MM.1S (cell line): ENCODE measurements around the gene TCERG1L.

Experiments
- DNase-seq: peaks from one replicate; pipeline ENCODE4 v3.0.0-alpha.2; 2015
- H2AFZ ChIP-seq: fragments of 300-600 bp; sonication (generic); 2 replicates; pipeline ENCODE4 v1.6.0; 2016; ENCODE audit warnings: antibody characterized with exemption, low read length
- H3F3A ChIP-seq: fragments of 300-600 bp; sonication (generic); 2 replicates; pipeline ENCODE4 v1.6.1; 2016; ENCODE audit warnings: mild to moderate bottlenecking, antibody characterized with exemption, low read length, moderate library complexity, mixed read lengths; ENCODE audit not compliant: insufficient read depth
- H3K27ac ChIP-seq: fragments of 300-600 bp; sonication (generic); 2 replicates; pipeline ENCODE4 v1.5.1; 2016; ENCODE audit warnings: mild to moderate bottlenecking, low read length
- H3K27me3 ChIP-seq: fragments of 300-600 bp; sonication (generic); replicated peaks from 2 replicates; pipeline ENCODE4 v1.6.0; 2016; ENCODE audit warnings: low read length; ENCODE audit not compliant: insufficient read depth
- H3K36me3 ChIP-seq: fragments of 300-600 bp; sonication (generic); replicated peaks from 2 replicates; pipeline ENCODE4 v1.6.1; 2016; ENCODE audit warnings: mild to moderate bottlenecking, low read length, mixed read lengths; ENCODE audit not compliant: insufficient read depth
- H3K4me1 ChIP-seq: fragments of 300-600 bp; sonication (generic); 2 replicates; pipeline ENCODE4 v1.6.1; 2016; ENCODE audit warnings: low read length, mixed read lengths
- H3K4me2 ChIP-seq: fragments of 300-600 bp; sonication (generic); 2 replicates; pipeline ENCODE4 v1.6.0; 2016; ENCODE audit warnings: low read depth, low read length
- H3K4me3 ChIP-seq: fragments of 300-600 bp; sonication (generic); 2 replicates; pipeline ENCODE4 v1.5.1; 2016; ENCODE audit warnings: low read length, mixed read lengths
- H3K79me2 ChIP-seq: fragments of 300-600 bp; sonication (generic); 2 replicates; pipeline ENCODE4 v1.6.1; 2016; ENCODE audit warnings: mixed run types, low read length, mixed read lengths
- H3K9ac ChIP-seq: fragments of 300-600 bp; sonication (generic); 2 replicates; pipeline ENCODE4 v1.6.1; 2016; ENCODE audit warnings: low read length, mixed read lengths
- H3K9me2 ChIP-seq: fragments of 300-600 bp; sonication (generic); replicated peaks from 2 replicates; pipeline ENCODE4 v1.6.1; 2016; ENCODE audit warnings: mild to moderate bottlenecking, low read length, mixed read lengths; ENCODE audit not compliant: insufficient read depth
- H3K9me3 ChIP-seq: fragments of 300-600 bp; sonication (generic); replicated peaks from 2 replicates; pipeline ENCODE4 v1.6.1; 2016; ENCODE audit warnings: mild to moderate bottlenecking, low read length, mixed read lengths; ENCODE audit not compliant: insufficient read depth
- H4K20me1 ChIP-seq: fragments of 300-600 bp; sonication (generic); 2 replicates; pipeline ENCODE4 v1.6.1; 2016; ENCODE audit warnings: mild to moderate bottlenecking, low read length, moderate library complexity, mixed read lengths; ENCODE audit not compliant: insufficient read depth
- EZH2 ChIP-seq: fragments of 300-600 bp; sonication (generic); optimal IDR thresholded peaks from 2 replicates; pipeline ENCODE3; 2017; ENCODE audit warnings: low read depth, mild to moderate bottlenecking, antibody characterized with exemption, low read length, mixed read lengths
- EZH2phosphoT487 ChIP-seq: fragments of 300-600 bp; sonication (generic); IDR thresholded peaks from 2 replicates; pipeline ENCODE4 v1.6.1; 2018; ENCODE audit warnings: antibody characterized with exemption, low read length
- TF ChIP-seq, protein P1 (sequence below): fragments of 300-600 bp; sonication (generic); IDR thresholded peaks from 2 replicates; pipeline ENCODE4 v1.5.1; 2016; ENCODE audit warnings: antibody characterized with exemption, low read length, mixed read lengths

Gene TCERG1L

GRCh38 chr10:131264110-131264788 is 47.3 kb downstream of the TCERG1L start:
- Histone ChIP-seq H4K20me1 (no peaks in the 10 kb centered on the region), H3K79me2 (no peaks in the 10 kb centered on the region), H3K27ac (no peak overlapping the region), H3F3A (no peaks in the 10 kb centered on the region), H3K4me3 (no peak overlapping the region), H3K27me3 (no peaks in the 10 kb centered on the region; the same call in 1 of the 2 replicates), H3K4me2 (no peak overlapping the region), H3K9me2 (no peaks in the 10 kb centered on the region), H2AFZ (no peak overlapping the region), H3K4me1 (no peaks in the 10 kb centered on the region), H3K9me3 (no peaks in the 10 kb centered on the region), H3K9ac (no peak overlapping the region), H3K36me3 (no peaks in the 10 kb centered on the region)
- DNase-seq: no peak
- no peak for TF ChIP-seq EZH2phosphoT487
- TF ChIP-seq, protein P1, sequence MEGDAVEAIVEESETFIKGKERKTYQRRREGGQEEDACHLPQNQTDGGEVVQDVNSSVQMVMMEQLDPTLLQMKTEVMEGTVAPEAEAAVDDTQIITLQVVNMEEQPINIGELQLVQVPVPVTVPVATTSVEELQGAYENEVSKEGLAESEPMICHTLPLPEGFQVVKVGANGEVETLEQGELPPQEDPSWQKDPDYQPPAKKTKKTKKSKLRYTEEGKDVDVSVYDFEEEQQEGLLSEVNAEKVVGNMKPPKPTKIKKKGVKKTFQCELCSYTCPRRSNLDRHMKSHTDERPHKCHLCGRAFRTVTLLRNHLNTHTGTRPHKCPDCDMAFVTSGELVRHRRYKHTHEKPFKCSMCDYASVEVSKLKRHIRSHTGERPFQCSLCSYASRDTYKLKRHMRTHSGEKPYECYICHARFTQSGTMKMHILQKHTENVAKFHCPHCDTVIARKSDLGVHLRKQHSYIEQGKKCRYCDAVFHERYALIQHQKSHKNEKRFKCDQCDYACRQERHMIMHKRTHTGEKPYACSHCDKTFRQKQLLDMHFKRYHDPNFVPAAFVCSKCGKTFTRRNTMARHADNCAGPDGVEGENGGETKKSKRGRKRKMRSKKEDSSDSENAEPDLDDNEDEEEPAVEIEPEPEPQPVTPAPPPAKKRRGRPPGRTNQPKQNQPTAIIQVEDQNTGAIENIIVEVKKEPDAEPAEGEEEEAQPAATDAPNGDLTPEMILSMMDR: no peak
- no peak for TF ChIP-seq EZH2

GRCh38 chr10:131261890-131262475 is 49.5 kb downstream of the TCERG1L start:
- no peak for DNase-seq
- TF ChIP-seq EZH2: no peak
- TF ChIP-seq, protein P1: no peak
- TF ChIP-seq EZH2phosphoT487: no peak
- no peaks in the 10 kb centered on the region; the same call in none of the 2 replicates for H3K27me3 ChIP-seq
- H4K20me1 ChIP-seq: no peaks in the 10 kb centered on the region
- no peaks in the 10 kb centered on the region for H3F3A ChIP-seq
- H3K27ac ChIP-seq: no peak overlapping the region
- no peak overlapping the region for H3K4me3 ChIP-seq
- no peaks in the 10 kb centered on the region for H3K36me3 ChIP-seq
- no peaks in the 10 kb centered on the region for H3K9me3 ChIP-seq
- H3K4me1 ChIP-seq: no peaks in the 10 kb centered on the region
- no peak overlapping the region for H3K9ac ChIP-seq
- no peak overlapping the region for H2AFZ ChIP-seq
- no peaks in the 10 kb centered on the region for H3K9me2 ChIP-seq
- no peak overlapping the region for H3K4me2 ChIP-seq
- no peaks in the 10 kb centered on the region for H3K79me2 ChIP-seq

DNA sequence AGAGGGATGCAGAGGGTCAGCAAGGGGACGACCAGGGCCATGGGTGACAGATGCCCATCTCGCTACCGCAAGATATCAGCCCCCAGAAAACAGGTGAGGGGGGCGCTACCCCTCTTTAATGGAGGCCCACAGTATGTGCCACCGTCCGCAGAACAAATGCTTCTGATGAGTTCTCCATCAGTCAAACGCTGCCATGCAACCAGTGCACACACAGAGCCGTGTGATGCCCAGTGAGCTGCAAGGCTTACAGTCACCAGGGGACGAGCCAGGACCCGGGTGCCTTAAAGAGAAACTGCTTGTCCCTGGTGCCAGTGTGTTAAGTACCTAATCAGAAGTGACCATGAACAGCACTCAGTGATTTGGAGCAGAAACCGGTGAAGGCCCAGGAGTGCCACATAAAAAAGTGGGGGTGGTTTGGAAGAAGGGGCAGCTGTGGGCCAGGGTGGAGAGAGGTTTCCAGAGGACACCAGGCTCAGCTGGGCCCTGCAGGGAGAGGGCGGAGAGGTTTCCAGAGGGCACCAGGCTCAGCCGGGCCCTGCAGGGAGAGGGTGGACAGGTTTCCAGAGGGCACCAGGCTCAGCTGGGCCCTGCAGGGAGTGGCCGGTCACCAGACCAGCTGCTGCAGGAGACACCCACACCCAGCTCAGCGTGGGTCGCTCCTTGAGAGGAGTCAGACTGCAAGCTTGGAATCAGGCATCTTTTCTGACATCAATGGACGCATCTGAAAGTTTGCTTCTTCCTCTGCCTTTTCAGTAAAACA is 50.9 kb downstream of the TCERG1L start:
- H3F3A ChIP-seq: no peaks in the 10 kb centered on the region
- no peaks in the 10 kb centered on the region; the same call in none of the 2 replicates for H3K27me3 ChIP-seq
- H3K4me3 ChIP-seq: no peak overlapping the region
- TF ChIP-seq, protein P1: no peak
- TF ChIP-seq EZH2: no peak
- no peak for TF ChIP-seq EZH2phosphoT487
- H3K27ac ChIP-seq: no peak overlapping the region
- no peaks in the 10 kb centered on the region for H3K36me3 ChIP-seq
- no peak overlapping the region for H3K4me2 ChIP-seq
- no peak overlapping the region for H3K9ac ChIP-seq
- no peaks in the 10 kb centered on the region for H3K9me3 ChIP-seq
- H3K79me2 ChIP-seq: no peaks in the 10 kb centered on the region
- H2AFZ ChIP-seq: no peak overlapping the region
- H4K20me1 ChIP-seq: no peaks in the 10 kb centered on the region
- no peak for DNase-seq
- no peaks in the 10 kb centered on the region for H3K9me2 ChIP-seq
- H3K4me1 ChIP-seq: no peaks in the 10 kb centered on the region
